Measurements from ENCODE around the gene CHCHD2. TPM values are rescaled to one million over a fixed set of nuclear protein-coding genes. Genes with fewer than 3 reads are reported as not detected.

The CHCHD2 gene
- polyA plus RNA-seq, 3 donors, result 241 to 500 (median 412) TPM

DNA sequence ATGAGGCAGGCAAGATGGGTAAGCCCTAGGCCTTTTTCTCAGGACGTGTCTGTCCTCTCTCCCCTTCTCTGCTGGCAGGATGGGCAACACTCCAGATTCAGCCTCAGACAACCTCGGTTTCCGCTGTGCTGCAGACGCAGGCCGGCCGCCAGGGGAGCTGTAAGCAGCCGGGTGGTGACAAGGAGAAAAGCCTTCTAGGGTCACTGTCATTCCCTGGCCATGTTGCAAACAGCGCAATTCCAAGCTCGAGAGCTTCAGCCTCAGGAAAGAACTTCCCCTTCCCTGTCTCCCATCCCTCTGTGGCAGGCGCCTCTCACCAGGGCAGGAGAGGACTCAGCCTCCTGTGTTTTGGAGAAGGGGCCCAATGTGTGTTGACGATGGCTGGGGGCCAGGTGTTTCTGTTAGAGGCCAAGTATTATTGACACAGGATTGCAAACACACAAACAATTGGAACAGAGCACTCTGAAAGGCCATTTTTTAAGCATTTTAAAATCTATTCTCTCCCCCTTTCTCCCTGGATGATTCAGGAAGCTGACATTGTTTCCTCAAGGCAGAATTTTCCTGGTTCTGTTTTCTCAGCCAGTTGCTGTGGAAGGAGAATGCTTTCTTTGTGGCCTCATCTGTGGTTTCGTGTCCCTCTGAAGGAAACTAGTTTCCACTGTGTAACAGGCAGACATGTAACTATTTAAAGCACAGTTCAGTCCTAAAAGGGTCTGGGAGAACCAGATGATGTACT is 26.7 kb downstream of the CHCHD2 start:
- TF ChIP-seq, protein P1, sequence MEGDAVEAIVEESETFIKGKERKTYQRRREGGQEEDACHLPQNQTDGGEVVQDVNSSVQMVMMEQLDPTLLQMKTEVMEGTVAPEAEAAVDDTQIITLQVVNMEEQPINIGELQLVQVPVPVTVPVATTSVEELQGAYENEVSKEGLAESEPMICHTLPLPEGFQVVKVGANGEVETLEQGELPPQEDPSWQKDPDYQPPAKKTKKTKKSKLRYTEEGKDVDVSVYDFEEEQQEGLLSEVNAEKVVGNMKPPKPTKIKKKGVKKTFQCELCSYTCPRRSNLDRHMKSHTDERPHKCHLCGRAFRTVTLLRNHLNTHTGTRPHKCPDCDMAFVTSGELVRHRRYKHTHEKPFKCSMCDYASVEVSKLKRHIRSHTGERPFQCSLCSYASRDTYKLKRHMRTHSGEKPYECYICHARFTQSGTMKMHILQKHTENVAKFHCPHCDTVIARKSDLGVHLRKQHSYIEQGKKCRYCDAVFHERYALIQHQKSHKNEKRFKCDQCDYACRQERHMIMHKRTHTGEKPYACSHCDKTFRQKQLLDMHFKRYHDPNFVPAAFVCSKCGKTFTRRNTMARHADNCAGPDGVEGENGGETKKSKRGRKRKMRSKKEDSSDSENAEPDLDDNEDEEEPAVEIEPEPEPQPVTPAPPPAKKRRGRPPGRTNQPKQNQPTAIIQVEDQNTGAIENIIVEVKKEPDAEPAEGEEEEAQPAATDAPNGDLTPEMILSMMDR (IDR thresholded peaks at IDR 0.05), result no peak
- H3K4me2 ChIP-seq (replicated peaks; ENCODE audit: extremely low read depth, low read length, poor library complexity, severe bottlenecking), result no peak overlapping the region
- H4K20me1 ChIP-seq (ENCODE audit: insufficient read depth, low read length), result no peaks in the 10 kb centered on the region
- Mint-ChIP-seq H3K4me1 (no peaks in the 10 kb centered on the region), H3K27ac (peak overlapping the region in 3 of 7 donors; percentile 3 to 63 (median 50)), H3K27me3 (ENCODE audit: low read depth in 3 of 3) (no peaks in the 10 kb centered on the region), H3K36me3 (peaks cover 28 to 66% of the 10 kb centered on the region in 2 donors), H3K4me3 (no peak overlapping the region), H3K9me3 (peaks cover 0 to 2% (median 0%) of the 10 kb centered on the region in 7 donors)
- intact Hi-C loops (cut with micrococcal nuclease), result loop anchor here in 1 of 2 donors (10.0 kb wide), 2 partner anchors 185 to 435 kb away; no protein-coding TSS in a partner anchor
- peaks cover 18 to 31% of the 10 kb centered on the region in 2 donors for H3K36me3 ChIP-seq (replicated peaks in 1 of 2; ENCODE audit: control insufficient read depth in 1 of 2, insufficient read depth in 2 of 2, low read length in 2 of 2)
- H3K4me1 ChIP-seq (ENCODE audit: control insufficient read depth in 1 of 2, insufficient read depth in 2 of 2, low read length in 2 of 2), result no peaks in the 10 kb centered on the region
- no peaks in the 10 kb centered on the region for H3K27me3 ChIP-seq (ENCODE audit: control insufficient read depth in 2 of 2, insufficient read depth in 2 of 2, low read length in 2 of 2)
- H3K79me2 ChIP-seq (ENCODE audit: insufficient read depth, low read length), result no peaks in the 10 kb centered on the region
- H3K27ac ChIP-seq (ENCODE audit: low read depth in 1 of 2, low read length in 2 of 2), result peak overlapping the region in 1 of 2 donors; percentile 18
- H3K4me3 ChIP-seq (replicated peaks in 1 of 3; ENCODE audit: low read depth in 2 of 3, low read length in 3 of 3), result no peak overlapping the region
- no peak overlapping the region for H2AFZ ChIP-seq (ENCODE audit: insufficient read depth, low read depth, low read length, poor library complexity, severe bottlenecking)
- H3K9me3 ChIP-seq (replicated peaks in 1 of 2; ENCODE audit: control insufficient read depth in 1 of 2, insufficient read depth in 1 of 2, low read length in 2 of 2), result no peaks in the 10 kb centered on the region
- WGBS (ENCODE audit: insufficient coverage), result 36% methylated on average over 8 of the region's 12 CpGs
- no peak for DNase-seq
- H3K9ac ChIP-seq (ENCODE audit: insufficient read depth, low read length, poor library complexity, severe bottlenecking), result no peak overlapping the region

DNA sequence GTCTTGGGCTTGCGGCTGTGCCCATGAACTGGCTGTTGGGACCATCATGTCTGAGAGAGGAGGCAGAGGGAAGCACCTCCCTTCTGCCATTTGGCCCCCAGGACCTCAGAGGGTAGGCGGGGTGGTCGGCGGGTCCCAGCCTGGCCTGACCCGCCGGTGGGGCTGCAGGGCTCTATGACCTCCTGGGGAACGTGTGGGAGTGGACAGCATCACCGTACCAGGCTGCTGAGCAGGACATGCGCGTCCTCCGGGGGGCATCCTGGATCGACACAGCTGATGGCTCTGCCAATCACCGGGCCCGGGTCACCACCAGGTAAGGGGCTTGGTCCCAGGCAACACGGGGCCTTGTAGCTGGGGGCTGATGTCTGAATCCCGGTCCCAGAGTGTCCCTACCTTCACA is 28.1 kb downstream of the CHCHD2 start:
- peaks cover 26 to 65% of the 10 kb centered on the region in 2 donors for H3K36me3 Mint-ChIP-seq
- DNase-seq, result no peak
- Histone ChIP-seq H3K4me1 (ENCODE audit: control insufficient read depth in 1 of 2, insufficient read depth in 2 of 2, low read length in 2 of 2) (no peaks in the 10 kb centered on the region), H3K36me3 (replicated peaks in 1 of 2; ENCODE audit: control insufficient read depth in 1 of 2, insufficient read depth in 2 of 2, low read length in 2 of 2) (peaks cover 18 to 31% of the 10 kb centered on the region in 2 donors), H3K79me2 (ENCODE audit: insufficient read depth, low read length) (no peaks in the 10 kb centered on the region), H3K9me3 (replicated peaks in 1 of 2; ENCODE audit: control insufficient read depth in 1 of 2, insufficient read depth in 1 of 2, low read length in 2 of 2) (no peaks in the 10 kb centered on the region), H3K27ac (ENCODE audit: low read depth in 1 of 2, low read length in 2 of 2) (no peak overlapping the region), H2AFZ (ENCODE audit: insufficient read depth, low read depth, low read length, poor library complexity, severe bottlenecking) (no peak overlapping the region), H3K4me2 (replicated peaks; ENCODE audit: extremely low read depth, low read length, poor library complexity, severe bottlenecking) (no peak overlapping the region), H3K27me3 (ENCODE audit: control insufficient read depth in 2 of 2, insufficient read depth in 2 of 2, low read length in 2 of 2) (no peaks in the 10 kb centered on the region), H3K9ac (ENCODE audit: insufficient read depth, low read length, poor library complexity, severe bottlenecking) (no peak overlapping the region), H4K20me1 (ENCODE audit: insufficient read depth, low read length) (no peaks in the 10 kb centered on the region), H3K4me3 (replicated peaks in 1 of 3; ENCODE audit: low read depth in 2 of 3, low read length in 3 of 3) (no peak overlapping the region)
- no peak overlapping the region for H3K4me3 Mint-ChIP-seq
- H3K27me3 Mint-ChIP-seq (ENCODE audit: low read depth in 3 of 3), result no peaks in the 10 kb centered on the region
- intact Hi-C loops (cut with micrococcal nuclease), result loop anchor here in 1 of 2 donors (10.0 kb wide), 2 partner anchors 183 to 433 kb away; no protein-coding TSS in a partner anchor
- TF ChIP-seq, protein P1 (IDR thresholded peaks at IDR 0.05), result no peak
- no peaks in the 10 kb centered on the region for H3K9me3 Mint-ChIP-seq
- H3K27ac Mint-ChIP-seq, result no peak overlapping the region
- peaks cover 2% of the 10 kb centered on the region for H3K4me1 Mint-ChIP-seq
- WGBS (ENCODE audit: insufficient coverage), result 99% methylated on average over 12 of the region's 16 CpGs

Data from CD14-positive monocyte (primary cell).